Bronchial epithelial cell (primary cell): ENCODE measurements around the gene PGM2. TPM values are rescaled to one million over a fixed set of nuclear protein-coding genes. Genes with fewer than 3 reads are reported as not detected.

Experiments
- DNase-seq: peaks from one replicate; pipeline ENCODE4 v3.0.0-alpha.2; 2010; ENCODE audit warnings: low read depth
- FAIRE-seq: peaks from 2 replicates; lab custom pipeline; 2011; peaks lifted over from hg19 to GRCh38; lab: Jason Lieb, UNC
- H3K27me3 ChIP-seq: 2 replicates; pipeline ENCODE4 v1.5.1; 2011; ENCODE audit warnings: low read length; ENCODE audit not compliant: control insufficient read depth, insufficient read depth
- H3K36me3 ChIP-seq: 2 replicates; pipeline ENCODE4 v1.5.1; 2011; ENCODE audit warnings: low read length; ENCODE audit not compliant: control insufficient read depth, insufficient read depth
- H3K4me3 ChIP-seq: 2 replicates; pipeline ENCODE4 v1.5.1; 2011; ENCODE audit warnings: mild to moderate bottlenecking, low read depth, low read length, control low read depth
- total RNA-seq: library from RNA; depleted of rRNA; stranded (reverse); fragments of >200 nt; gene quantifications from 2 replicates; pipeline ENCODE4 v1.2.1, GENCODE V29; 2014
- TF ChIP-seq, protein P1 (sequence below): IDR thresholded peaks from 2 replicates; pipeline ENCODE4 v1.5.1; 2011; ENCODE audit warnings: mild to moderate bottlenecking, moderate library complexity, low read length, control low read depth, inconsistent platforms; ENCODE audit not compliant: insufficient read depth, severe bottlenecking

PGM2 gene
- total RNA-seq, 1 donor from 2014 or later: 59.2 TPM

DNA sequence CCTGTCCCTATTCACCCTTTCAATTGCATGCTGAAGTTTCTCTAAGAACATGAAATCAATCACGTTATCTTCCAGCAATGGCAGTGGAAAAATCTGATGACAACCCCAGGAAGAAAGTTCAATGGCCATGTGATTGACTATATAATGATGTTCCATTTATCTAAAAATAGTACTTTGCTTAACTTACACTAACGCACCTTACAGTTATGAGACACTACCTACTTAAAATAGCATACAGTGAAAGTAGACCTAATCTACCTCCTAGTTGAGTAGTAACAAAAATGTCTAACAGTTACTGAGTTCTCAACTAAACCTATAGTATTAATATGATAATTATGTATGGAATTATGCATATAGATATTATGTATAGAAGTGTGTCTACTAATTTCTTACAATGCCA is 28.6 kb upstream of the PGM2 start:
- Histone ChIP-seq H3K4me3 (no peak overlapping the region), H3K27me3 (no peaks in the 10 kb centered on the region), H3K36me3 (no peaks in the 10 kb centered on the region)
- DNase-seq: no peak
- TF ChIP-seq, protein P1, sequence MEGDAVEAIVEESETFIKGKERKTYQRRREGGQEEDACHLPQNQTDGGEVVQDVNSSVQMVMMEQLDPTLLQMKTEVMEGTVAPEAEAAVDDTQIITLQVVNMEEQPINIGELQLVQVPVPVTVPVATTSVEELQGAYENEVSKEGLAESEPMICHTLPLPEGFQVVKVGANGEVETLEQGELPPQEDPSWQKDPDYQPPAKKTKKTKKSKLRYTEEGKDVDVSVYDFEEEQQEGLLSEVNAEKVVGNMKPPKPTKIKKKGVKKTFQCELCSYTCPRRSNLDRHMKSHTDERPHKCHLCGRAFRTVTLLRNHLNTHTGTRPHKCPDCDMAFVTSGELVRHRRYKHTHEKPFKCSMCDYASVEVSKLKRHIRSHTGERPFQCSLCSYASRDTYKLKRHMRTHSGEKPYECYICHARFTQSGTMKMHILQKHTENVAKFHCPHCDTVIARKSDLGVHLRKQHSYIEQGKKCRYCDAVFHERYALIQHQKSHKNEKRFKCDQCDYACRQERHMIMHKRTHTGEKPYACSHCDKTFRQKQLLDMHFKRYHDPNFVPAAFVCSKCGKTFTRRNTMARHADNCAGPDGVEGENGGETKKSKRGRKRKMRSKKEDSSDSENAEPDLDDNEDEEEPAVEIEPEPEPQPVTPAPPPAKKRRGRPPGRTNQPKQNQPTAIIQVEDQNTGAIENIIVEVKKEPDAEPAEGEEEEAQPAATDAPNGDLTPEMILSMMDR: no peak
- peak; percentile 13 for FAIRE-seq

DNA sequence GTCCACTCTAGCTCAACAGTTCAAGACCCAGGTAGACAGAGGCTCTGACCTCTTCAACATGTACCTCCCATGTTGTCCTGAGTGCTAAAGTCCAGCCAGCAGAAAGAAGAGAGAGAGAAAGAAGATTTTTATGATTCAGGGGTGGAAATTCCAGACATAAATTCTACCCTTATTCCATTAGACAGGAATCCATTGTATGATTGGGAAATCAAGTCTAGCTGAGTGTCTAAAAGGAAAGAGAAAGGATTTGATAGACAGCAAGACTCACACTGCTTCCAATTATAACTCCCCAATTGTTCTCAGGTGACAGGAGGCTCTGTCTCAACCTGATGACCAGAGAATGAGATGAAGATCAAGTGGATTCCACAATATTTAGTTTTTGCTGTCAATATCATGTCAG is 27.9 kb upstream of the PGM2 start:
- no peaks in the 10 kb centered on the region for H3K27me3 ChIP-seq
- FAIRE-seq: no peak
- TF ChIP-seq, protein P1: no peak
- H3K36me3 ChIP-seq: no peaks in the 10 kb centered on the region
- H3K4me3 ChIP-seq: no peak overlapping the region
- DNase-seq: no peak

DNA sequence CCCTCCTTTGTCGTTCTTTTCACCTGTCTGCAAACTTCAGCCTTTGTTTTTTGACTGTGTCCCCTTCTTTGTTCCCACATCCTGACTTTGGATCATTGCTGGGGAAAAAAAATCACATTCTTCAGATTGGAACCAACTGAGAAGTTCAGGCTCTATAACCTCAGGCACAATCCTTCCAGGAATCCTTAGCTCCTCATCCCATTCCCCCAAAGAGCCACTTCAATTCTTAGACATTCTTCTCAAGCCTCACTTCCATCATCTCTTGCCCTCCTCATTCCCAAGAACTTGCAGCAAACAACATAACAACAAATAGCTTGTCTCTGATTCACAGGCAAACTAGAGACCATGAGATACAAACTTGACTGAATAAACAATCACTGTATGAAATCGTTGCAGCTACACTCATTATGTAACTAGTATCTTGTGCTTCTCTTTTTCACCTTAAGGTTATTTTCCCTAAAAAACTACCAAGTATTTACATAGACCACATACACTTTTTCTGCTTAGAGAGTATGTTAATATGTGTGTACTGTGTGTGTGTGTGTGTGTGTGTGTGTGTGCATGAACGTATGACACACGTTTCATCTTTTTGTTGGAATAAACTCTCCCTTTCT is 26.4 kb upstream of the PGM2 start:
- H3K27me3 ChIP-seq: no peaks in the 10 kb centered on the region
- no peak overlapping the region for H3K4me3 ChIP-seq
- H3K36me3 ChIP-seq: no peaks in the 10 kb centered on the region
- FAIRE-seq (no peak), DNase-seq (no peak)
- TF ChIP-seq, protein P1: no peak

DNA sequence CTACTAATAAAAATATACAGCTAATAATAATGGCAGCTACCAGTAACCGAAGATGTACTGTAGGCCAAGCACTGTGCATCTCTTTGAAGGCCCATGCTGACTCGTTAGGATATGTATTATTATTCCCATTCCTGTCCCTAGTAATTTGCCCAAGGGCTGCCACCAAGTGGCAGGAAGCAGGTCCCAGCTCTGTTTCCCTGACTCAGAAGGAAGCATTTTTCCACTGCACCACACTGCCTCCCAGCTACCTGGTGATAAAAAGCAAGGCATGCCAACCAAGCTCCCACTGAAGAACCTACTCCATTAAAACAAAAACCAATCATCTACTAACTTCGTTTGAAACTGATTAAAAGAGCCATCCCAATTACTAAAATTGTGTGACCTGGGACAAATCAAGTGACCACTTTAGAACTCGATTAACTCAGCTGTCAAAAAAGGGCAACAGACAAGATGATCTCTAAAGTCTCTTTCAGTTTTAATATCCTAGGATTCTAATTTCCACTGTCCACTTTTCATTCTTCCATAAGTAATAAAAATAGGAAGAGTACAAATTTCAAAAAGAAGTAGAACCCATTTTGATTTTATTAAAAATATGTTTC is 24.3 kb upstream of the PGM2 start:
- Histone ChIP-seq H3K27me3 (no peaks in the 10 kb centered on the region), H3K4me3 (no peak overlapping the region), H3K36me3 (no peaks in the 10 kb centered on the region)
- peak; percentile 75 for DNase-seq
- FAIRE-seq: peak; percentile 70
- TF ChIP-seq, protein P1: peak; percentile 75

DNA sequence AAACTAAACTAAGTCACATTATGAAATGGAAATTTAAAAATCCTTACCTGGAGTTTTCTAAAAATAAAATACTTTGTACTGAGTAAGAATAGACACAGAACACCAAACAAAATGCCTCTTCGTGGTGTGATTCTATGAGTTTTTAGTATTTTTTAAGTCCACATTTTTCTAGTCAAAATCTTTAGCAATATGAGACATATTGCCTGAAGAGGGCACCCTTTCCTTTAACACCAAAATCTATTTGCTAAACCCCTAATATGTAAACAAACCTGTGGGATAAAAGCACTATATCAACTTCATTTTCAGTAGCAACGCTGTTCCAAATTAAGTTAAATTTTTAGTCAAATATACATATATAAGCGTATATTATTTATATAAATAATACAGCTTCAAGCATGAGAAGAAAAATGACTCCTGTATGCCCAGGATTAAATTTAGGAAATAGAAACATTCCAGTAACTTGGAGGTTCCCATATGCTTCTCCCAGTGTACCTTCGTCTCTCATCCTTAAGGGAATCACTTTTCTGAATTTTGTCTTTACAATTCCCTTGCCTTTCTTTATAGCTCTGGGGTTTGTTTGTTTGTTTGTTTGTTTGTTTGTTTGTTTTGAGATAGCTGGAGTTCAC is 23.0 kb upstream of the PGM2 start:
- FAIRE-seq (no peak), DNase-seq (peak; percentile 69)
- Histone ChIP-seq H3K36me3 (no peaks in the 10 kb centered on the region), H3K27me3 (no peaks in the 10 kb centered on the region), H3K4me3 (no peak overlapping the region)
- TF ChIP-seq, protein P1: peak; percentile 26
